H1 (cell line): ENCODE measurements around the gene MGAT5. TPM values are rescaled to one million over a fixed set of nuclear protein-coding genes. Genes with fewer than 3 reads are reported as not detected.

Source experiments
- RBBP5 ChIP-seq: IDR thresholded peaks from 2 replicates; pipeline ENCODE4 v1.7.1; 2012; ENCODE audit warnings: low read depth, mild to moderate bottlenecking, inconsistent platforms, low read length, moderate library complexity, borderline replicate concordance
- SP2 ChIP-seq: IDR thresholded peaks from 2 replicates; pipeline ENCODE4 v1.6.1; 2012; ENCODE audit warnings: mild to moderate bottlenecking, low read length, inconsistent platforms
- SUZ12 ChIP-seq: fragments of 200-600 bp; sonication (generic); IDR thresholded peaks from 2 replicates; pipeline ENCODE4 v1.6.1; 2012; ENCODE audit warnings: mild to moderate bottlenecking, inconsistent platforms, low read length, moderate library complexity, mixed read lengths
- polyA plus RNA-seq, 7 experiments: library from polyadenylated mRNA; depleted of rRNA in 3 of 7; stranded (reverse) in 5 of 7; unstranded in 2 of 7; fragments of >200 nt in 5 of 7; fragments of 200-250 nt in 2 of 7; gene quantifications; 1 replicate in 5 of 7; 2 replicates in 1 of 7; 4 replicates in 1 of 7; pipeline versions ENCODE4 v1.2.1 to v1.2.3, GENCODE V29; 2011 to 2013; ENCODE audit warnings: missing spikeins in 2 of 7, mixed read lengths in 2 of 7
- total RNA-seq: library from RNA; stranded (reverse); fragmentation: NEBNext Ultra II Directional; extraction: Animal tissue kit (Norgen Biotek cat#: 25700); gene quantifications from 2 replicates; pipeline ENCODE4 v1.2.1, GENCODE V29; 2021
- TF ChIP-seq, protein P1 (sequence below): fragments of 300-600 bp; sonication (generic); IDR thresholded peaks from 2 replicates; pipeline ENCODE4 v1.7.1; 2012; ENCODE audit warnings: low read length, moderate library complexity, mild to moderate bottlenecking, inconsistent platforms; ENCODE audit not compliant: insufficient replicate concordance

MGAT5 gene
- total and polyA plus RNA-seq, 2 of the 8 experiments (the other 6 are each of a cell fraction or from before 2014, with no cell fraction given), result 11.2 to 49.2 TPM

DNA sequence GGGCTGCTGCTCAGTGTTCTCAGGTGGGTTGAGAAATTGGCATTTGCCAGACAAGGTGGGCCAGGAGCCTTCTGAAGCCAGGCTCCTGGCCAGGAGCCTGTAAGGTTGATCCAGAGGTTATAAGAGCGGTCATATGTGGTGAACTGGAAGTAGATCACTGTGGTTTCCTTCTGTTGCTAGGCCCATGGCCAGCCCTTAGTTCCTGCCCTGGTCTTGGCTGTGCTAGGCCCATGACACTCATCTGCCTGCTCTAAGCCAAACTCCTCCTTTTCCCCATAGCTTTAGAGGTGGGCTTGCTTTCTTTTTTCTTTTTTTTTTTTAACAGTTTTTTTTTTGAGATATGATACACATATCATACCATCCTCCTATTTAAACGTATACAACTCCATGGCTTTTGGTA is 5.0 kb upstream of the MGAT5 start (continued):
- TF ChIP-seq, protein P1, sequence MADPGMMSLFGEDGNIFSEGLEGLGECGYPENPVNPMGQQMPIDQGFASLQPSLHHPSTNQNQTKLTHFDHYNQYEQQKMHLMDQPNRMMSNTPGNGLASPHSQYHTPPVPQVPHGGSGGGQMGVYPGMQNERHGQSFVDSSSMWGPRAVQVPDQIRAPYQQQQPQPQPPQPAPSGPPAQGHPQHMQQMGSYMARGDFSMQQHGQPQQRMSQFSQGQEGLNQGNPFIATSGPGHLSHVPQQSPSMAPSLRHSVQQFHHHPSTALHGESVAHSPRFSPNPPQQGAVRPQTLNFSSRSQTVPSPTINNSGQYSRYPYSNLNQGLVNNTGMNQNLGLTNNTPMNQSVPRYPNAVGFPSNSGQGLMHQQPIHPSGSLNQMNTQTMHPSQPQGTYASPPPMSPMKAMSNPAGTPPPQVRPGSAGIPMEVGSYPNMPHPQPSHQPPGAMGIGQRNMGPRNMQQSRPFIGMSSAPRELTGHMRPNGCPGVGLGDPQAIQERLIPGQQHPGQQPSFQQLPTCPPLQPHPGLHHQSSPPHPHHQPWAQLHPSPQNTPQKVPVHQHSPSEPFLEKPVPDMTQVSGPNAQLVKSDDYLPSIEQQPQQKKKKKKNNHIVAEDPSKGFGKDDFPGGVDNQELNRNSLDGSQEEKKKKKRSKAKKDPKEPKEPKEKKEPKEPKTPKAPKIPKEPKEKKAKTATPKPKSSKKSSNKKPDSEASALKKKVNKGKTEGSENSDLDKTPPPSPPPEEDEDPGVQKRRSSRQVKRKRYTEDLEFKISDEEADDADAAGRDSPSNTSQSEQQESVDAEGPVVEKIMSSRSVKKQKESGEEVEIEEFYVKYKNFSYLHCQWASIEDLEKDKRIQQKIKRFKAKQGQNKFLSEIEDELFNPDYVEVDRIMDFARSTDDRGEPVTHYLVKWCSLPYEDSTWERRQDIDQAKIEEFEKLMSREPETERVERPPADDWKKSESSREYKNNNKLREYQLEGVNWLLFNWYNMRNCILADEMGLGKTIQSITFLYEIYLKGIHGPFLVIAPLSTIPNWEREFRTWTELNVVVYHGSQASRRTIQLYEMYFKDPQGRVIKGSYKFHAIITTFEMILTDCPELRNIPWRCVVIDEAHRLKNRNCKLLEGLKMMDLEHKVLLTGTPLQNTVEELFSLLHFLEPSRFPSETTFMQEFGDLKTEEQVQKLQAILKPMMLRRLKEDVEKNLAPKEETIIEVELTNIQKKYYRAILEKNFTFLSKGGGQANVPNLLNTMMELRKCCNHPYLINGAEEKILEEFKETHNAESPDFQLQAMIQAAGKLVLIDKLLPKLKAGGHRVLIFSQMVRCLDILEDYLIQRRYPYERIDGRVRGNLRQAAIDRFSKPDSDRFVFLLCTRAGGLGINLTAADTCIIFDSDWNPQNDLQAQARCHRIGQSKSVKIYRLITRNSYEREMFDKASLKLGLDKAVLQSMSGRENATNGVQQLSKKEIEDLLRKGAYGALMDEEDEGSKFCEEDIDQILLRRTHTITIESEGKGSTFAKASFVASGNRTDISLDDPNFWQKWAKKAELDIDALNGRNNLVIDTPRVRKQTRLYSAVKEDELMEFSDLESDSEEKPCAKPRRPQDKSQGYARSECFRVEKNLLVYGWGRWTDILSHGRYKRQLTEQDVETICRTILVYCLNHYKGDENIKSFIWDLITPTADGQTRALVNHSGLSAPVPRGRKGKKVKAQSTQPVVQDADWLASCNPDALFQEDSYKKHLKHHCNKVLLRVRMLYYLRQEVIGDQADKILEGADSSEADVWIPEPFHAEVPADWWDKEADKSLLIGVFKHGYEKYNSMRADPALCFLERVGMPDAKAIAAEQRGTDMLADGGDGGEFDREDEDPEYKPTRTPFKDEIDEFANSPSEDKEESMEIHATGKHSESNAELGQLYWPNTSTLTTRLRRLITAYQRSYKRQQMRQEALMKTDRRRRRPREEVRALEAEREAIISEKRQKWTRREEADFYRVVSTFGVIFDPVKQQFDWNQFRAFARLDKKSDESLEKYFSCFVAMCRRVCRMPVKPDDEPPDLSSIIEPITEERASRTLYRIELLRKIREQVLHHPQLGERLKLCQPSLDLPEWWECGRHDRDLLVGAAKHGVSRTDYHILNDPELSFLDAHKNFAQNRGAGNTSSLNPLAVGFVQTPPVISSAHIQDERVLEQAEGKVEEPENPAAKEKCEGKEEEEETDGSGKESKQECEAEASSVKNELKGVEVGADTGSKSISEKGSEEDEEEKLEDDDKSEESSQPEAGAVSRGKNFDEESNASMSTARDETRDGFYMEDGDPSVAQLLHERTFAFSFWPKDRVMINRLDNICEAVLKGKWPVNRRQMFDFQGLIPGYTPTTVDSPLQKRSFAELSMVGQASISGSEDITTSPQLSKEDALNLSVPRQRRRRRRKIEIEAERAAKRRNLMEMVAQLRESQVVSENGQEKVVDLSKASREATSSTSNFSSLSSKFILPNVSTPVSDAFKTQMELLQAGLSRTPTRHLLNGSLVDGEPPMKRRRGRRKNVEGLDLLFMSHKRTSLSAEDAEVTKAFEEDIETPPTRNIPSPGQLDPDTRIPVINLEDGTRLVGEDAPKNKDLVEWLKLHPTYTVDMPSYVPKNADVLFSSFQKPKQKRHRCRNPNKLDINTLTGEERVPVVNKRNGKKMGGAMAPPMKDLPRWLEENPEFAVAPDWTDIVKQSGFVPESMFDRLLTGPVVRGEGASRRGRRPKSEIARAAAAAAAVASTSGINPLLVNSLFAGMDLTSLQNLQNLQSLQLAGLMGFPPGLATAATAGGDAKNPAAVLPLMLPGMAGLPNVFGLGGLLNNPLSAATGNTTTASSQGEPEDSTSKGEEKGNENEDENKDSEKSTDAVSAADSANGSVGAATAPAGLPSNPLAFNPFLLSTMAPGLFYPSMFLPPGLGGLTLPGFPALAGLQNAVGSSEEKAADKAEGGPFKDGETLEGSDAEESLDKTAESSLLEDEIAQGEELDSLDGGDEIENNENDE, result no peak
- TF ChIP-seq SP2, result no peak
- TF ChIP-seq SUZ12, result no peak
- TF ChIP-seq RBBP5, result no peak
